ENCODE data around the gene LTBR.

Gene LTBR

GRCh38 chr12:6430124-6430989 is 46.4 kb downstream of the LTBR start:
- TF ChIP-seq, protein P1, sequence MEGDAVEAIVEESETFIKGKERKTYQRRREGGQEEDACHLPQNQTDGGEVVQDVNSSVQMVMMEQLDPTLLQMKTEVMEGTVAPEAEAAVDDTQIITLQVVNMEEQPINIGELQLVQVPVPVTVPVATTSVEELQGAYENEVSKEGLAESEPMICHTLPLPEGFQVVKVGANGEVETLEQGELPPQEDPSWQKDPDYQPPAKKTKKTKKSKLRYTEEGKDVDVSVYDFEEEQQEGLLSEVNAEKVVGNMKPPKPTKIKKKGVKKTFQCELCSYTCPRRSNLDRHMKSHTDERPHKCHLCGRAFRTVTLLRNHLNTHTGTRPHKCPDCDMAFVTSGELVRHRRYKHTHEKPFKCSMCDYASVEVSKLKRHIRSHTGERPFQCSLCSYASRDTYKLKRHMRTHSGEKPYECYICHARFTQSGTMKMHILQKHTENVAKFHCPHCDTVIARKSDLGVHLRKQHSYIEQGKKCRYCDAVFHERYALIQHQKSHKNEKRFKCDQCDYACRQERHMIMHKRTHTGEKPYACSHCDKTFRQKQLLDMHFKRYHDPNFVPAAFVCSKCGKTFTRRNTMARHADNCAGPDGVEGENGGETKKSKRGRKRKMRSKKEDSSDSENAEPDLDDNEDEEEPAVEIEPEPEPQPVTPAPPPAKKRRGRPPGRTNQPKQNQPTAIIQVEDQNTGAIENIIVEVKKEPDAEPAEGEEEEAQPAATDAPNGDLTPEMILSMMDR (IDR thresholded peaks at IDR 0.05), result no peak

- TF ChIP-seq, protein P1 (IDR thresholded peaks at IDR 0.05), result no peak
Observed at GRCh38 chr12:6432991-6433390, 49.0 kb downstream of the LTBR start.

- TF ChIP-seq, protein P1 (IDR thresholded peaks at IDR 0.05), result no peak
Observed at GRCh38 chr12:6434205-6435140, 50.5 kb downstream of the LTBR start.

GRCh38 chr12:6435961-6436715 is 52.2 kb downstream of the LTBR start:
- TF ChIP-seq, protein P1 (IDR thresholded peaks at IDR 0.05), result no peak

- TF ChIP-seq, protein P1 (IDR thresholded peaks at IDR 0.05), result no peak
Observed at GRCh38 chr12:6437586-6437985, 53.6 kb downstream of the LTBR start.

GRCh38 chr12:6438345-6438744 is 54.4 kb downstream of the LTBR start:
- TF ChIP-seq, protein P1 (IDR thresholded peaks at IDR 0.05), result no peak

GRCh38 chr12:6440391-6440790 is 56.4 kb downstream of the LTBR start:
- TF ChIP-seq, protein P1 (IDR thresholded peaks at IDR 0.05), result no peak
